Uterus (tissue), 2 donors: ENCODE measurements around the gene DACT2.

Experiments used
- CTCF ChIP-seq, 4 experiments: fragments of 200-600 bp in 2 of 4; fragments of 450-650 bp in 2 of 4; sonication (generic) in 2 of 4; IDR thresholded peaks; one replicate each; pipeline ENCODE4 v1.5.1; 2016 to 2019; ENCODE audit warnings: antibody characterized with exemption in 4 of 4, mild to moderate bottlenecking in 2 of 4, moderate library complexity in 1 of 4
- POLR2A ChIP-seq, 2 donors: fragments of 450-650 bp; IDR thresholded peaks; one replicate each; pipeline ENCODE4 v1.6.1; 2016; ENCODE audit warnings: antibody characterized with exemption in 2 of 2, mild to moderate bottlenecking in 1 of 2, moderate library complexity in 1 of 2

GRCh38 chr6:168362276-168362990 is 42.9 kb upstream of the DACT2 start:
- no peak for TF ChIP-seq CTCF (IDR thresholded peaks at IDR 0.05)
- TF ChIP-seq POLR2A (IDR thresholded peaks at IDR 0.05): no peak
